SK-N-SH (cell line): Measurements from ENCODE around the gene DYDC2. TPM values are rescaled to one million over a fixed set of nuclear protein-coding genes. Genes with fewer than 3 reads are reported as not detected.

Experiments
- CTCF ChIA-PET: fragments of 300-600, 350-600 bp; formaldehyde crosslinking; extraction: SDS; loops from one replicate; lab custom pipeline; 2021; lab: Yijun Ruan, JAX
- POLR2A ChIA-PET: fragments of 350-600 bp; sonication (Branson Sonifier 250); formaldehyde crosslinking; extraction: SDS; loops from one replicate; lab custom pipeline; 2020; ENCODE audit warnings: antibody characterized with exemption, inconsistent platforms; lab: Yijun Ruan, JAX
- DNase-seq: peaks from one replicate; pipeline ENCODE4 v3.0.0; 2012
- H2AFZ ChIP-seq: fragments of 200-600 bp; sonication (generic); 2 replicates; pipeline ENCODE4 v1.8.1; 2016; ENCODE audit warnings: antibody characterized with exemption, mild to moderate bottlenecking, low read depth
- H3F3A ChIP-seq: fragments of 200-600 bp; sonication (generic); replicated peaks from 2 replicates; pipeline ENCODE3; 2016; ENCODE audit warnings: antibody characterized with exemption, mild to moderate bottlenecking; ENCODE audit not compliant: insufficient read depth
- H3K27ac ChIP-seq, 2 experiments: fragments of 200-500 bp in 1 of 2; fragments of 200-600 bp in 1 of 2; sonication (Bioruptor generic) in 1 of 2; sonication (generic), shearing (Covaris generic) in 1 of 2; 2 replicates each; pipeline versions ENCODE4 v1.5.1 to v1.6.1; 2014 to 2016; ENCODE audit warnings: low read depth in 2 of 2, inconsistent platforms in 1 of 2, low read length in 1 of 2, mild to moderate bottlenecking in 1 of 2, mixed read lengths in 1 of 2
- H3K27me3 ChIP-seq: fragments of 200-600 bp; sonication (generic), shearing (Covaris generic); 2 replicates; pipeline ENCODE4 v1.6.1; 2016; ENCODE audit warnings: mixed run types; ENCODE audit not compliant: insufficient read depth
- H3K36me3 ChIP-seq, 2 experiments: fragments of 200-500 bp in 1 of 2; fragments of 200-600 bp in 1 of 2; sonication (Bioruptor generic) in 1 of 2; sonication (generic) in 1 of 2; replicated peaks in 1 of 2; 2 replicates each; pipeline versions ENCODE3 to v1.5.1; 2014 to 2016; ENCODE audit warnings: low read length in 1 of 2, mild to moderate bottlenecking in 1 of 2; ENCODE audit not compliant: insufficient read depth in 2 of 2, control insufficient read depth in 1 of 2
- H3K4me1 ChIP-seq, 2 experiments: fragments of 200-500 bp in 1 of 2; fragments of 200-600 bp in 1 of 2; sonication (Bioruptor generic) in 1 of 2; sonication (generic), shearing (Covaris generic) in 1 of 2; 2 replicates each; pipeline versions ENCODE4 v1.5.1 to v1.6.1; 2014 to 2016; ENCODE audit warnings: low read depth in 1 of 2, low read length in 1 of 2, mixed run types in 1 of 2; ENCODE audit not compliant: insufficient read depth in 2 of 2, control insufficient read depth in 1 of 2
- H3K4me2 ChIP-seq: fragments of 200-600 bp; sonication (generic), shearing (Covaris generic); 2 replicates; pipeline ENCODE4 v1.6.1; 2017; ENCODE audit warnings: mixed run types
- H3K4me3 ChIP-seq, 2 experiments: fragments of 200-500 bp in 1 of 2; fragments of 200-600 bp in 1 of 2; sonication (Bioruptor generic) in 1 of 2; sonication (generic), shearing (Covaris generic) in 1 of 2; 2 replicates each; pipeline versions ENCODE4 v1.5.1 to v1.8.1; 2014 to 2016; ENCODE audit warnings: low read depth in 2 of 2, inconsistent platforms in 1 of 2, low read length in 1 of 2, mild to moderate bottlenecking in 1 of 2, mixed read lengths in 1 of 2, moderate library complexity in 1 of 2
- H3K79me2 ChIP-seq: fragments of 200-600 bp; sonication (generic); 2 replicates; pipeline ENCODE4 v1.8.1; 2017; ENCODE audit warnings: mild to moderate bottlenecking; ENCODE audit not compliant: insufficient read depth
- H3K9ac ChIP-seq: fragments of 200-600 bp; sonication (generic); 2 replicates; pipeline ENCODE4 v1.6.1; 2017; ENCODE audit warnings: mixed run types
- H3K9me2 ChIP-seq: fragments of 200-600 bp; sonication (generic); 2 replicates; pipeline ENCODE4 v1.6.1; 2017; ENCODE audit warnings: mixed run types
- H3K9me3 ChIP-seq: fragments of 200-600 bp; sonication (generic); 2 replicates; pipeline ENCODE4 v1.6.1; 2017; ENCODE audit warnings: mixed run types, mild to moderate bottlenecking, moderate library complexity
- H4K20me1 ChIP-seq: fragments of 200-600 bp; sonication (generic); 2 replicates; pipeline ENCODE4 v1.6.1; 2017; ENCODE audit warnings: mild to moderate bottlenecking, mixed run types; ENCODE audit not compliant: insufficient read depth
- EZH2phosphoT487 ChIP-seq: fragments of 200-600 bp; sonication (generic); IDR thresholded peaks from 2 replicates; pipeline ENCODE4 v1.6.1; 2017; ENCODE audit warnings: low read depth, mixed run types, mild to moderate bottlenecking, antibody characterized with exemption, moderate library complexity, borderline replicate concordance
- FOXM1 ChIP-seq: IDR thresholded peaks from 2 replicates; pipeline ENCODE4 v1.4.0; 2012; ENCODE audit warnings: low read depth, mild to moderate bottlenecking
- MXI1 ChIP-seq: IDR thresholded peaks from 2 replicates; pipeline ENCODE4 v1.6.1; 2012; ENCODE audit warnings: mild to moderate bottlenecking, low read depth, low read length, improper control_type of control experiment
- NFIC ChIP-seq: IDR thresholded peaks from 2 replicates; pipeline ENCODE4 v1.4.0; 2012; ENCODE audit warnings: borderline replicate concordance
- PBX3 ChIP-seq: IDR thresholded peaks from 2 replicates; pipeline ENCODE4; 2012
- POLR2AphosphoS5 ChIP-seq: IDR thresholded peaks from 2 replicates; pipeline ENCODE4 v1.6.1; 2012; ENCODE audit warnings: low read depth, low read length
- RAD21 ChIP-seq: IDR thresholded peaks from 2 replicates; pipeline ENCODE4 v1.6.1; 2012; ENCODE audit warnings: mild to moderate bottlenecking, low read length
- RCOR1 ChIP-seq: fragments of 150-350 bp; IDR thresholded peaks from 2 replicates; pipeline ENCODE4 v1.6.1; 2017; ENCODE audit warnings: antibody characterized with exemption, low read length
- REST ChIP-seq: IDR thresholded peaks from 2 replicates; pipeline ENCODE4 v1.6.1; 2012; ENCODE audit warnings: mild to moderate bottlenecking, low read depth, low read length, moderate library complexity
- RFX5 ChIP-seq: IDR thresholded peaks from 2 replicates; pipeline ENCODE4 v1.6.1; 2012; ENCODE audit warnings: mild to moderate bottlenecking, improper control_type of control experiment, low read length
- RXRA ChIP-seq: IDR thresholded peaks from 2 replicates; pipeline ENCODE4 v1.4.0; 2012; ENCODE audit warnings: low read depth, mild to moderate bottlenecking, borderline replicate concordance
- WGBS: methylation state at CpG from one replicate; pipeline ENCODE4 v1.1.6; 2017; ENCODE audit warnings: low lambda C conversion rate; 5-methylcytosine and 5-hydroxymethylcytosine counted together
- polyA plus RNA-seq, 3 experiments: library from polyadenylated mRNA; depleted of rRNA; stranded (reverse); fragments of >200 nt; gene quantifications; 2 replicates each; pipeline ENCODE4 v1.2.3, GENCODE V29; 2012
- TF ChIP-seq, protein P1 (sequence below): fragments of 200-600 bp; sonication (generic); IDR thresholded peaks from 2 replicates; pipeline ENCODE4 v1.6.1; 2017; ENCODE audit warnings: antibody characterized with exemption, mild to moderate bottlenecking, moderate library complexity
- TF ChIP-seq, protein P2 (sequence below): fragments of 150-350 bp; IDR thresholded peaks from 2 replicates; pipeline ENCODE4 v1.6.1; 2016; ENCODE audit warnings: mild to moderate bottlenecking, low read depth, low read length

Gene DYDC2
- polyA plus RNA-seq, 1 of the 3 experiments (the other 2 are of a cell fraction): 0.08 TPM

GRCh38 chr10:80351220-80351619 is 5.4 kb upstream of the DYDC2 start:
- TF ChIP-seq RFX5: no peak
- TF ChIP-seq RXRA: no peak
- no peak for TF ChIP-seq NFIC
- no peak for TF ChIP-seq MXI1
- no peak for TF ChIP-seq POLR2AphosphoS5
- TF ChIP-seq, protein P1, sequence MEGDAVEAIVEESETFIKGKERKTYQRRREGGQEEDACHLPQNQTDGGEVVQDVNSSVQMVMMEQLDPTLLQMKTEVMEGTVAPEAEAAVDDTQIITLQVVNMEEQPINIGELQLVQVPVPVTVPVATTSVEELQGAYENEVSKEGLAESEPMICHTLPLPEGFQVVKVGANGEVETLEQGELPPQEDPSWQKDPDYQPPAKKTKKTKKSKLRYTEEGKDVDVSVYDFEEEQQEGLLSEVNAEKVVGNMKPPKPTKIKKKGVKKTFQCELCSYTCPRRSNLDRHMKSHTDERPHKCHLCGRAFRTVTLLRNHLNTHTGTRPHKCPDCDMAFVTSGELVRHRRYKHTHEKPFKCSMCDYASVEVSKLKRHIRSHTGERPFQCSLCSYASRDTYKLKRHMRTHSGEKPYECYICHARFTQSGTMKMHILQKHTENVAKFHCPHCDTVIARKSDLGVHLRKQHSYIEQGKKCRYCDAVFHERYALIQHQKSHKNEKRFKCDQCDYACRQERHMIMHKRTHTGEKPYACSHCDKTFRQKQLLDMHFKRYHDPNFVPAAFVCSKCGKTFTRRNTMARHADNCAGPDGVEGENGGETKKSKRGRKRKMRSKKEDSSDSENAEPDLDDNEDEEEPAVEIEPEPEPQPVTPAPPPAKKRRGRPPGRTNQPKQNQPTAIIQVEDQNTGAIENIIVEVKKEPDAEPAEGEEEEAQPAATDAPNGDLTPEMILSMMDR: no peak
- no peak for TF ChIP-seq RAD21
- no peak for TF ChIP-seq RCOR1
- TF ChIP-seq REST: no peak
- TF ChIP-seq FOXM1: no peak
- TF ChIP-seq PBX3: no peak
- TF ChIP-seq EZH2phosphoT487: no peak
- TF ChIP-seq, protein P2, sequence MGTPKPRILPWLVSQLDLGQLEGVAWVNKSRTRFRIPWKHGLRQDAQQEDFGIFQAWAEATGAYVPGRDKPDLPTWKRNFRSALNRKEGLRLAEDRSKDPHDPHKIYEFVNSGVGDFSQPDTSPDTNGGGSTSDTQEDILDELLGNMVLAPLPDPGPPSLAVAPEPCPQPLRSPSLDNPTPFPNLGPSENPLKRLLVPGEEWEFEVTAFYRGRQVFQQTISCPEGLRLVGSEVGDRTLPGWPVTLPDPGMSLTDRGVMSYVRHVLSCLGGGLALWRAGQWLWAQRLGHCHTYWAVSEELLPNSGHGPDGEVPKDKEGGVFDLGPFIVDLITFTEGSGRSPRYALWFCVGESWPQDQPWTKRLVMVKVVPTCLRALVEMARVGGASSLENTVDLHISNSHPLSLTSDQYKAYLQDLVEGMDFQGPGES: no peak
- H4K20me1 ChIP-seq: no peaks in the 10 kb centered on the region
- no peaks in the 10 kb centered on the region for H3K9me3 ChIP-seq
- H3F3A ChIP-seq: no peaks in the 10 kb centered on the region
- WGBS: 63% methylated on average over 3 of the region's 3 CpGs
- no peak overlapping the region for H3K4me3 ChIP-seq
- no peak overlapping the region for H3K27ac ChIP-seq
- no peaks in the 10 kb centered on the region for H3K27me3 ChIP-seq
- ChIA-PET POLR2A (no interaction called here), CTCF (interaction anchor here (1.3 to 1.4 kb wide), 2 partner anchors 12 to 14 kb away, joined by 3 to 4 read pairs; no protein-coding TSS in a partner anchor)
- H3K36me3 ChIP-seq: no peaks in the 10 kb centered on the region
- H3K4me2 ChIP-seq: no peak overlapping the region
- DNase-seq: no peak
- H3K79me2 ChIP-seq: no peaks in the 10 kb centered on the region
- H3K9ac ChIP-seq: no peak overlapping the region
- no peak overlapping the region for H2AFZ ChIP-seq
- no peaks in the 10 kb centered on the region; the same call in 1 of the 2 replicates for H3K9me2 ChIP-seq
- no peaks in the 10 kb centered on the region for H3K4me1 ChIP-seq
